Retinal pigment epithelial cell (primary cell): ENCODE measurements around the gene GCSAM.
"Not testable (repeated sequence)": the region's sequence is repeated elsewhere in the genome, so short reads cannot be mapped to it uniquely, and the experiment has no call there.

Experiments
- DNase-seq: peaks from one replicate; pipeline ENCODE4 v3.0.0-alpha.2; 2010; ENCODE audit warnings: low read depth
- H3K4me3 ChIP-seq: 2 replicates; pipeline ENCODE4 v1.5.1; 2011; ENCODE audit warnings: mild to moderate bottlenecking, low read length, control low read depth, moderate library complexity
- CTCF ChIP-seq: conservative IDR thresholded peaks from 2 replicates; pipeline ENCODE4 v1.5.1; 2011; ENCODE audit warnings: low read depth, low read length, control low read depth, inconsistent platforms

The GCSAM gene

DNA sequence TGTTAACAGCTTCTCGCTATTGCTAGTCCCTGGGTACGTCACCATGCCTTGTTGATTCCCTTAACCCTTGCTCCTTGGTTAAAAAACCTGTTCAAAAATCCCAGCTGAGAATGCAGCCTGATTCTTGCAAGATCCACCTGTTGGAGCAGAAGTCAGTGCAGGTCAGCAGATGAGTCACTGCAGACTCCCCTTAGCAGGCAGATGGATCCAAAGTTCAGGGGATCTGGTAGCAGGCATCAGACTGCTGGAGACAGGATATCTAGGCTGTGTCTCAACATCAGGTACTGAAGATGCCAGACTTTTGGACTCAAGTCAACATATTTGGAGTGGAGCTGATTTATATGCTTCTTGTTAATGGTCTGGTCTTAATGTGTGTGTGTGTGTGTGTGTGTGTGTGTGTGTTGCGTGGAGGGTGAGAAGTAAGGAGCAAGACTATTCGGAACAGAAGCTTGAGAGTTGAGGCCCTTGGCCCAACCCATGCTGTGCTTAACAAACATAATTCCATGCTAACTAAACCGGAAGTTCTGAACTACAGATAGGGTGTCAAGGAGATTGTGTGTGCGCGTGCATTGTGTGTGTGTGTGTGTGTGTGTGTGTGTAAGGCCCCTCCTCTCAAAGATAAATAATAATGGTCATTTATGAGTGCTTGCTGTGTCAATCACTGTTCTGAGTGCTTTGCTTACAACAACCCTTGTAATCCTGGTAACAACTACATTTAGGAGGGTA lies 47.9 kb downstream of the GCSAM start:
- DNase-seq, result no peak
- no peak for TF ChIP-seq CTCF
- H3K4me3 ChIP-seq, result no peak overlapping the region

DNA sequence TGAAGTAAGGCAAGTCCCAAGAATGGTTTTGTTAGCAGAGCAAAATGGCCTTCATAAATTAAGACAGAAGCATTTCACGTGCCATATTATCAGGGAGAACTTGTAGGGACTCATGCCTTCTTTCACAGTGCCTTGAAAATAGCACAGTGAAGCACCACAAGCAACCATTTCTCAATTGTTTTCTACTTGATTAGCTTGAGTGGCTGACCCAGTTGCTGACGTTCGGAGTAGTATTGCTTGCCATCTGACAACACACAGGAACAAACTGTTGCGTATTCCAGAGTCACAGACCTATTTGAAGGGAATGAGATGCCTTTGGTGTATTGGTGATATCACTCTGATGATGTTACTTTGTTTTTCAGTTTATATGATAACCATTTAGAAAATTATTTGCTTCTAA lies 49.8 kb downstream of the GCSAM start:
- H3K4me3 ChIP-seq, result no peak overlapping the region
- DNase-seq, result no peak
- TF ChIP-seq CTCF, result no peak

DNA sequence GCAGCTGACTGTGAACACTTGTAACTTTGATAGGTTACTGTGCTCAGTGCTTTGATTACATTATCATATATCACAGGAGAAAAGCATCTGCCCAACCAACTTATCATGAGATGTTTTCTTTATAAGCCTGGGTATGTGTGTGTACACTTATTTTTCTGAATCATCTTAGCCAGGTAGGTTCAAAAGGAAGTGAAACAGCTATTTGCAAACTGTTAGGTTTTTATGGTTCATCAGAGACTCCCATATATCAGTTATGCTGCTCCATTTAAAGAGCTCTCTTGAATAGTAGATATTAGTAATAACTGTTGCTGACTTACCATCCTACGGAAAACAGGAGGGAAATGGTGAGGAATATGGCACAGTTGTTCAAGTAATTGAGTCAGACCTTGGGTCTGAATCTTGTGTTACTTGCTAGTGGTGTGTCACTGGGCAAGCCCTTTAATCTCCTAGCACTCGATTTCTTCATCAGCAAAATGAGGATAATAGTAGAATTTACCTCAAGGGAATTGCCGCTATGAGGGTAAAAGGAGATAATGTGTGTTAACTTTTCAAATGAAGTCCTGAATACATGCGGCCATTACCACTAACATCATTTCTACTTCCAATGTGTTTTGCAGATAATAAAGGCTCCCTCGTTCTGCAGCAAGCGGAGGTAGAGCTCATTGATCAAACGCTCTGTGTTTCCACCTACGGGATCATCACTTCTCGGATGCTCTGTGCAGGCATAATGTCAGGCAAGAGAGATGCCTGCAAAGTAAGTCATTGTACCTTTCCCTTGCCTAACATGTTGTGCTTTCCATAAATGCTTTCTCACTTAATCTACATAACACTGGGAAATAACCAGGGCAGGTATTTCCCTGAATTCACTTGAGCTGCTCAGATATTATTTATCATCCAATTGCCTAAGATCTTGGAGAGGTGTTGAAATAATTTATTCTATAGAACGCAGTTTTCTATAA lies 54.6 kb downstream of the GCSAM start:
- H3K4me3 ChIP-seq, result no peak overlapping the region
- TF ChIP-seq CTCF, result no peak
- DNase-seq, result no peak

- TF ChIP-seq CTCF, result no peak
- no peak overlapping the region for H3K4me3 ChIP-seq
- DNase-seq, result peak; percentile 99
Observed at GRCh38 chr3:112074616-112075497, 58.2 kb downstream of the GCSAM start.

DNA sequence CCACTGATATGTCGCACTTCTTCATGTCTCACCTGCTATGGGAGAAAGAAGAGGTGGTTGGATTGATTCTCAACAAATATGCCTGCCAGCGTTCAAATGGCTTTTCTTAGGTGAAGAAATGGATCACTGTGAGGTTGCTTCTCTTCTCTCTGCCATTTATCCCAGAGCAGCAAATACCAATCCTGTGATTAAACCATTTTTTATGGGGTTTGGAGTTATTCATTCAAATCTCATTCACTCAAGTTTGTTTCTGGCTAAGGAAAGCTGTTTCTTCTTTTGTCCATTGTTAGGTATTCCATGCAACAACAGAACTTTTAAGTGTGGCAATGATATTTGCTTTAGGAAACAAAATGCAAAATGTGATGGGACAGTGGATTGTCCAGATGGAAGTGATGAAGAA lies 59.0 kb downstream of the GCSAM start:
- no peak for TF ChIP-seq CTCF
- H3K4me3 ChIP-seq, result no peak overlapping the region
- no peak for DNase-seq

- DNase-seq, H3K4me3 ChIP-seq: not testable (repeated sequence)
Observed at GRCh38 chr3:112072387-112073060, 60.5 kb downstream of the GCSAM start.
